Cortex of kidney (tissue), 1 donor: ENCODE data around the gene RAD23B.
"Not testable (repeated sequence)": the region's sequence is repeated elsewhere in the genome, so short reads cannot be mapped to it uniquely, and the experiment has no call there.

Experiments
- DNase-seq: peaks from one replicate; lab custom pipeline; 2025; lab: John Stamatoyannopoulos, UW

Gene RAD23B

GRCh38 chr9:107293543-107294085, 10.5 kb downstream of the RAD23B start:
- DNase-seq = no peak

GRCh38 chr9:107294756-107295155, 11.7 kb downstream of the RAD23B start:
- DNase-seq = no peak

GRCh38 chr9:107295995-107296394, 12.9 kb downstream of the RAD23B start:
- DNase-seq = no peak

GRCh38 chr9:107296592-107296991, 13.5 kb downstream of the RAD23B start:
- DNase-seq = not testable (repeated sequence)

GRCh38 chr9:107299437-107299836, 16.4 kb downstream of the RAD23B start:
- DNase-seq = no peak

- DNase-seq = no peak
Observed at GRCh38 chr9:107306308-107306707, 23.2 kb downstream of the RAD23B start.

GRCh38 chr9:107307331-107307730, 24.3 kb downstream of the RAD23B start:
- DNase-seq = no peak

GRCh38 chr9:107308461-107308860, 25.4 kb downstream of the RAD23B start:
- no peak for DNase-seq

GRCh38 chr9:107309271-107309670, 26.2 kb downstream of the RAD23B start:
- no peak for DNase-seq

GRCh38 chr9:107312376-107313050, 29.4 kb downstream of the RAD23B start:
- no peak for DNase-seq

GRCh38 chr9:107313555-107314096, 30.5 kb downstream of the RAD23B start:
- DNase-seq = no peak

- DNase-seq = no peak
Observed at GRCh38 chr9:107314763-107315162, 31.7 kb downstream of the RAD23B start.

- no peak for DNase-seq
Observed at GRCh38 chr9:107316795-107317661, 33.9 kb downstream of the RAD23B start.

- no peak for DNase-seq
Observed at GRCh38 chr9:107322643-107323042, 39.6 kb downstream of the RAD23B start.

- no peak for DNase-seq
Observed at GRCh38 chr9:107323836-107324585, 40.9 kb downstream of the RAD23B start.

GRCh38 chr9:107325842-107326241, 42.8 kb downstream of the RAD23B start:
- no peak for DNase-seq

- DNase-seq = no peak
Observed at GRCh38 chr9:107328510-107328909, 45.4 kb downstream of the RAD23B start.

- DNase-seq = no peak
Observed at GRCh38 chr9:107330420-107330819, 47.3 kb downstream of the RAD23B start.

- no peak for DNase-seq
Observed at GRCh38 chr9:107332883-107333282, 49.8 kb downstream of the RAD23B start.

GRCh38 chr9:107333363-107333762, 50.3 kb downstream of the RAD23B start:
- DNase-seq = no peak

- no peak for DNase-seq
Observed at GRCh38 chr9:107334103-107334776, 51.2 kb downstream of the RAD23B start.
